GM18867 (cell line): ENCODE measurements around the gene LRRC8B.
"Not testable (repeated sequence)": the region's sequence is repeated elsewhere in the genome, so short reads cannot be mapped to it uniquely, and the experiment has no call there.

ENCODE experiments used
- ATAC-seq: cut with Tn5 transposase; IDR thresholded peaks from one replicate; pipeline ENCODE4 v1.9.1; 2021; ENCODE audit warnings: mild to moderate bottlenecking, moderate library complexity; ENCODE audit not compliant: unreplicated experiment

LRRC8B gene

DNA sequence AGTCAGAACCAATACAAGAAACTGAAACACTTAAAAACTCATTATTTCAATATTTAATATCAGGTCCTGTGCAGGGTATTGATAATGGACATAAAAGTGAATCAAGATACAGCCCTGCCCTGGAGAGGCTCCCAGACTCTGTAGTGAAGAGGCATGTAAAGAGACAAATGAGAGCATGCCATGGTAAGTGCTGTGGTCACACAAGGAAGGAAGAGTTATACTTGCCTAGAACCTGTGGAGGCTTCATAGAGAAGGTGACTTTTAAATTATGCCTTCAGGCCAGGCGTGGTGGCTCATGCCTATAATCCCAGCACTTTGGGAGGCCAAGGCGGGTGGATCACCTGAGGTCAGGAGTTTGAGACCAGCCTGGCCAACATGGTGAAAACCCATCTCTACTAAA, 105.0 kb downstream of the LRRC8B start:
- not testable (repeated sequence) for ATAC-seq

DNA sequence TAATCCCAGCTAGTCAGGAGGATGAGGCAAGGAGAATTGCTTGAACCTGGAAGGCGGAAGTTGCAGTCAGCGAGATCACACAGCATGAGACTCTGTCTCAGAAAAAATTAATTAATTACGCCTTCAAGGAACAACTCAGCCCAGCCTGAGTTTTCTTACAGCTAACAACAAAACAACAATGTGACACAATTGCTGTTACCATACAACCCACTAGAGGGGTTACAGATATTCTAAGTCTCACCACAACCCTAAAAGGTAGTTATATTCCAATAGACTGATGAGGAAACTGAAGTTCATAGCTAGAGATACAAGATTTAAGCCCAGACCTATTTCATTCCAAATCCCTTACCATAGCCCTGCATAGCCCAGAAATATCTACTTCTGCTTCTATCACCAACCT, 105.4 kb downstream of the LRRC8B start:
- no peak for ATAC-seq

DNA sequence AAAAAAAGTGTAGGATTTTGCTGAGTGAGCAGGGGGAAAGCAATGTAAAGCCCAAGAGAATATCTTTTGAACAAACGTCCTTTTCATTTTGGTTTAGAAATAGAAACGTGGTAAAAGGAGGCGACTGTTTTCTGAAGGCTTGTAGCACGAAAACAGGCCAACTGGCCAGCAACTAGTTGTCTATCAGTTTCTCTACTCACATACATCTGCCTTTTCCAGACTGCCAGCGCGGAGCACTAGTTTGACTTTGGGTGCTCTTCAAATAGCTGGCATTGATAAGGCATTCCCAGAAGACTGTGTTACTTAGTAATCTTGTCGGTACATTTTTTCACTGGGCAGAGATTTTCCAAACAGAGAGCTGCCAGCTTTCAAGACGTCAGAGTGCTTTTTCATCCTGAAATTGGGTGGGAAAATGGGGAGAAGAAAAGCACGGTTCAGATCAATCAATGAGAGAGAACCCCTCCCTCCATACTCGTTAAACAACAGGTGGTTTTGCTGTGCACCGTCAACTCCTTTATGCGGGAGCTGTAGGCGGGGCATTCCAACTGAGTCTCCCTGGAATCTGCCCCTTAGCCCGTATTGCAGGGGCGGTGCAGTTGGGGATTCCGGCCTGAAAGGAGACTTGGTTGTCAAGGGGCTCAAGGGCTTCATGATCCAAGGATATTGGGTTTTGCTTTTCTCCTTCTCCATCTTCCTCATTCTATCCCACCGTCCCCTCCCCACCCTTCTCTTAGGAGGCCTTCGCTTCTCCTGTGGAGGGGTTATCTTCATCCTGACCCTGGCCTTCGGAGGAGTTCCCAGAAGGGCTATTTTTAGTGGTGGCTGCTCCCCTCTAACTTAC, 107.4 kb downstream of the LRRC8B start:
- ATAC-seq, result no peak

- ATAC-seq, result peak; percentile 91
Measured at GRCh38 chr1:89632657-89633247, 108.1 kb downstream of the LRRC8B start, which contains the start of gene LRRC8C. TSS of gene LRRC8C (plus strand) at chr1:89633120. CDS start at chr1:89686474, 53,354 bp downstream.

DNA sequence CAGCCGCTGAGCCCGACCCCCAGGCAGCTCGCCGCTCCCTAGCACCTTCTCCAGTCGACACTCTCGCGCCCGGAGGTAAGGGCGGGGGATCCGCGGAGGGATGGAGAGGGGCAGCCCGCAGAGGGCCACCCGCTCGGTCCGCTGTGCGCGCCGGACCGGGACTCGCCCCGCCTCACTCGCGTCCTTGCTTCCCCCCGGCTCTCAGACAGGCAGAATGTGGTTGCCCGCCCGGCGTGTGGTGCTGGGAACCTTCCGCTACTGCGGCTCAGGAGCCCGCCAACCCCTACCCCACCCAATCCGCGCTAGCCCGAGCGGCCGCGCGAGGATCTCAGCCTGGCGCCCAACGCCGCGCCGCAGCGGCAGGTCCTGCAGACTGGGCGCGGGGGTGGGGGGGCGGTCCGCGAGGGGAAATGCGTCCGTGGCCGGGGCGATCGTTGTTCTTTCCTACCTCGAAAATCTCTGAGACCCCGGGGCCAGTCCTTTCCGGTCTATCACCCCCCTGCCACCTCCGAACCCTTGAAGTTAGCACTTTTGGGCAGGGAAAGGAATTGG, 108.7 kb downstream of the LRRC8B start:
- ATAC-seq, result peak; percentile 58

DNA sequence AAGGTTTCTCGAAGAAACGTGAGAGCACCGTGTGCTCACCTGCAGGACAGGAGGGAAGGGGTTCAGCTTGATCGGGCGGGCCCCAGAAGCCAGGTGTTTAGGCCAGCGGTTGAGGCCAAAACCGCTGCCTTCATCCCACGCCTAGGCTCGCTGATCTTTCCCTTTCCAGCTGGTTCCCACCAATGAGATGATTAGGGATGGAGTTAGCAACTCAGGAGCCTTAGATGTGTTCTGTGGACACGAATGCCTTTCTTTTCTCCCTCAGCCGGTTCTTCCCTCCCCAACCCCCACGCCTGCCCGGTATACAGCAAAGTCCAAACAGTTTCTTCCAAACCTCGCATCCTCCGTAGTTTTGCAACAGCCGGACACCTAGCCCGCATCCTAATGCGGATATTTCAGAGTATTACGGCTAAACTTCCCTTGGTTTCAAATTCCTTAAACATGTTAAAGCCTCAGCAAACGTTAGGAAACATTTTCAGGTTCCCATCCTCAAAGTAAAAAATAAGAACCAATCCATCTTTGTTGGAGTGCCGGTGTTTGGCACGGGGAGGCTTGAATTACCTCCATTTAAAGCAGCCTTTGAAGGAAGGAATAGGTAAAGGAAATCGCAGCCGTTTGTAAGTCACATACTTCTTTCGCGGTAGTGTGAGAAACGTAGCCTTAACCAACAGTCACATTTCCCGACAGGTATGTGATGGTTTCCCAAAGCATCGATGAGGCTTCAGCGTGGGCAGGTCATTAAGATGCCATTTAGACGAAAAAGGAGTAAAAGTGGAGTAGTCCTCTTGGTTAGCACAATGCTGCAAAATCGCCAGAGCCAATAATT, 109.4 kb downstream of the LRRC8B start:
- peak; percentile 1 for ATAC-seq

- no peak for ATAC-seq
Measured at GRCh38 chr1:89635825-89636815, 111.5 kb downstream of the LRRC8B start.

DNA sequence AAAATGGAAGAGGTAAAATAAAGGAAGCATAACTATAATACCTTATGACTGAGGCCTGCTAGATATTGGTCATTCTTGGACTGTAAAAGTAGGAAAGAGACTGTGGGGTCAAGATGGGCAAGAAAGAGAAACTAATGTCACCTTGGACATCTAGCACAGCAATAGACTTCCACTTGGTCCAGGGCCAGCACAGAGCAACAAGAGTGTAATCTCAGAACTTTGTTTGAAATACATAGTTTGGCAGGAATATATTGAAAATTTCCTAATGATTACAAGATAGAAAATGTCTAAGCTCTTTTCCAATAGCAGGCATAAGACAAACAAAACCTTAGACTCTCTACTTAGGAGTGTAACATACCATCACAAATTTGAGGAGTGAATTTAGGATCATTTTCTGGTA, 112.9 kb downstream of the LRRC8B start:
- no peak for ATAC-seq

- ATAC-seq, result no peak
Measured at GRCh38 chr1:89640440-89640839, 115.8 kb downstream of the LRRC8B start.

DNA sequence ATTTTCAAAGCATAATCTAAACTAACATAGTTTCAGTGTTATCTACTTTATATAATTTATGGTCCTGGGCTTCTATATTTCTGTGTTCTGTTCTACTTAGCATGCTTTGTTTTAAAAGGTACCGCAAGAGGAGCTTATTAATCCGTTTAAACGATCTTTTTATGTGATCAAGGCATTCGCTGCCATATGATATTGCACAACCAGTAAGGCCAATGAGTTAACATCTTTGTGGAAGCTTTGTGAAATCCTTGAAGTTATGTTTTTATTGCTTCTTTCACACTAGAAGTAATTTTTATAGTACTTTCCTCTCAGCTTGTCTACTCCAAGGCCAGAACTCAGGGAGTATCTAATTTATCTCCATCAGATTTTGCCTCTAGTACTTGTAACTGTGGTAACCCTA, 117.2 kb downstream of the LRRC8B start:
- no peak for ATAC-seq

DNA sequence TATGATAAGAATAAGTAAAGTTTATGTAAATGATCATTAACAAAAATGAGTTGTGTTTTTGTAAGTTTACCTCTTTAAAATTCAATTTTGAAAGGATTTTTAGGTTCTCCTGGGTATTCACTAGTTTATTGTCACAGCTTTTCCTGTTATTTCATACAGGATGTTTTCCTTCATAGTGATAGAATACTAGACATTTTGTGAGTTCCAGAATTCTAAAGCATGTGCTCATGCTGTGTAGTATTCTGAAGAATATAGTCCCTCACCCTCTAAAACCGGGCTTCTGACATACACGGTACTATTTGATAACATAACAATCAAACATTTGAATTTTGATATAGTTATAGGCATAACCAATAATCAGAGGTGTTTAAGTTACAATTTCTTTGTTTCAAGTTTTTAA, 118.9 kb downstream of the LRRC8B start:
- no peak for ATAC-seq

GRCh38 chr1:89644119-89644814, 119.6 kb downstream of the LRRC8B start:
- ATAC-seq, result no peak

DNA sequence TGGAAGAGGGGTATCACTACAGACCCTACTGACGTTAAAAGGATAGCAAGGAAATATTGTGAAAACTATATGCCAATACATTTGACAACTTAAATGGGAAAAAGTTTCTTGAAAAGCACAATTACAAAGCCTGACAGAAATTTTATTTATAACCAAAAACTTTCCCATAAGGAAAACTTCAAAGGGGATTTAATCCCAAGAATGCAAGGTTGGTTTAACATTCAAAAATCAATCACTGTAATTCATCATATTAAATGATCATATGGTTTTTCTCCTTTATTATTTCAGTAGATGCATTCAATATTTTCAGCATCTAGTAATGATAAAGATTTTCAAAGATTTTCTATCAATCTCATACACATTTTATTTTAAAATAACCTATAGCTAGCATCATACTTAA, 121.6 kb downstream of the LRRC8B start:
- no peak for ATAC-seq
